AG04449 (cell line): ENCODE results near the gene FGF22.

Experiments
- CTCF ChIA-PET: fragments of 350-600 bp; formaldehyde crosslinking; extraction: SDS; loops from one replicate; lab custom pipeline; 2021; ENCODE audit warnings: antibody characterized with exemption; lab: Yijun Ruan, JAX
- POLR2A ChIA-PET: fragments of 400-600, 350-600 bp; formaldehyde crosslinking; extraction: SDS; loops from one replicate; lab custom pipeline; 2020; ENCODE audit warnings: antibody characterized with exemption, inconsistent platforms; lab: Yijun Ruan, JAX
- DNase-seq: peaks from one replicate; pipeline ENCODE4 v3.0.0-alpha.2; 2010; ENCODE audit warnings: low read depth, low spot score
- H3K4me3 ChIP-seq: 2 replicates; pipeline ENCODE4 v1.5.1; 2011; ENCODE audit warnings: low read depth, mild to moderate bottlenecking, control low read depth, low read length
- CTCF ChIP-seq: IDR thresholded peaks from one replicate; pipeline ENCODE4 v1.5.1; 2011; ENCODE audit warnings: mild to moderate bottlenecking, moderate library complexity, low read length, control low read depth, inconsistent platforms; ENCODE audit not compliant: insufficient read depth; ENCODE audit errors: missing control alignments

Gene FGF22

GRCh38 chr19:645912-646778, 6.5 kb downstream of the FGF22 start:
- TF ChIP-seq CTCF = no peak
- POLR2A ChIA-PET = no interaction called here
- CTCF ChIA-PET = no interaction called here
- no peak for DNase-seq
- no peak overlapping the region for H3K4me3 ChIP-seq

GRCh38 chr19:646779-647565, 7.3 kb downstream of the FGF22 start:
- H3K4me3 ChIP-seq = no peak overlapping the region
- ChIA-PET CTCF (no interaction called here), POLR2A (no interaction called here)
- no peak for DNase-seq
- TF ChIP-seq CTCF = no peak

- no peak for DNase-seq
- no peak for TF ChIP-seq CTCF
- ChIA-PET POLR2A (no interaction called here), CTCF (no interaction called here)
- no peak overlapping the region for H3K4me3 ChIP-seq
These were observed 8.0 kb downstream of the FGF22 start for GRCh38 chr19:647566-648284.

GRCh38 chr19:648305-648704, 8.6 kb downstream of the FGF22 start:
- CTCF ChIA-PET = no interaction called here
- POLR2A ChIA-PET = no interaction called here
- H3K4me3 ChIP-seq = no peak overlapping the region
- TF ChIP-seq CTCF = no peak
- DNase-seq = no peak

GRCh38 chr19:648904-649801, 9.5 kb downstream of the FGF22 start:
- no peak for DNase-seq
- H3K4me3 ChIP-seq = no peak overlapping the region
- POLR2A ChIA-PET = no interaction called here
- CTCF ChIA-PET = interaction anchor here (1.4 kb wide), 1 partner anchor 9 kb away, joined by 3 read pairs; the partner anchor contains the start of gene FGF22
- no peak for TF ChIP-seq CTCF
